Stimulated activated CD4-positive, alpha-beta T cell treated with anti-CD3 and anti-CD28 coated beads, Interleukin-2, amount 100 ng/mL, for 4 hours (primary cell): ENCODE results near the gene VAV3.

Experiments used
- DNase-seq: peaks from one replicate; pipeline ENCODE4 v3.0.0-alpha.2; 2020; ENCODE audit warnings: low read depth

The VAV3 gene

GRCh38 chr1:107637101-107637500, 327.9 kb downstream of the VAV3 start:
- DNase-seq = no peak

- DNase-seq = no peak
Measured at GRCh38 chr1:107633596-107633995, 331.4 kb downstream of the VAV3 start.

- no peak for DNase-seq
Measured at GRCh38 chr1:107626073-107626796, 338.7 kb downstream of the VAV3 start.

GRCh38 chr1:107625405-107626029, 339.5 kb downstream of the VAV3 start:
- no peak for DNase-seq

- no peak for DNase-seq
Measured at GRCh38 chr1:107623431-107623830, 341.5 kb downstream of the VAV3 start.

GRCh38 chr1:107622966-107623365, 342.0 kb downstream of the VAV3 start:
- no peak for DNase-seq

- DNase-seq = no peak
Measured at GRCh38 chr1:107622535-107622934, 342.4 kb downstream of the VAV3 start.

- no peak for DNase-seq
Measured at GRCh38 chr1:107620753-107621152, 344.2 kb downstream of the VAV3 start.

- DNase-seq = no peak
Measured at GRCh38 chr1:107618539-107618938, 346.4 kb downstream of the VAV3 start.

GRCh38 chr1:107617921-107618320, 347.1 kb downstream of the VAV3 start:
- no peak for DNase-seq

GRCh38 chr1:107617456-107617855, 347.5 kb downstream of the VAV3 start:
- no peak for DNase-seq

GRCh38 chr1:107609808-107610207, 355.2 kb downstream of the VAV3 start:
- no peak for DNase-seq

GRCh38 chr1:107604825-107605224, 360.2 kb downstream of the VAV3 start:
- DNase-seq = no peak

- no peak for DNase-seq
Measured at GRCh38 chr1:107600607-107601160, 364.3 kb downstream of the VAV3 start.

GRCh38 chr1:107599220-107599619, 365.8 kb downstream of the VAV3 start:
- DNase-seq = no peak

GRCh38 chr1:107597290-107597689, 367.7 kb downstream of the VAV3 start:
- no peak for DNase-seq

- DNase-seq = no peak
Measured at GRCh38 chr1:107594536-107594935, 370.4 kb downstream of the VAV3 start.

- no peak for DNase-seq
Measured at GRCh38 chr1:107593501-107594209, 371.3 kb downstream of the VAV3 start.

- no peak for DNase-seq
Measured at GRCh38 chr1:107590900-107591622, 373.9 kb downstream of the VAV3 start.

GRCh38 chr1:107590087-107590486, 374.9 kb downstream of the VAV3 start:
- DNase-seq = no peak

- DNase-seq = no peak
Measured at GRCh38 chr1:107588321-107588720, 376.7 kb downstream of the VAV3 start.

GRCh38 chr1:107575226-107575625, 389.8 kb downstream of the VAV3 start:
- no peak for DNase-seq
